ENCODE results near the gene CHST13. TPM values are rescaled to one million over a fixed set of nuclear protein-coding genes. Genes with fewer than 3 reads are reported as not detected.

CHST13 gene
- total RNA-seq, 2 donors from 2014 or later, result 0.22 to 1.6 TPM

- H3K27ac ChIP-seq, result no peak overlapping the region
- H3K36me3 ChIP-seq, result no peaks in the 10 kb centered on the region
- no peak for TF ChIP-seq CTCF (IDR thresholded peaks at IDR 0.05)
- peak; percentile 14 for DNase-seq
- intact Hi-C loops (cut with DNase I), result no loop called here
- H3K9me3 ChIP-seq, result no peaks in the 10 kb centered on the region
- H3K4me3 ChIP-seq, result no peak overlapping the region
- no peaks in the 10 kb centered on the region for H3K4me1 ChIP-seq
- no peak overlapping the region for H3K9ac ChIP-seq (ENCODE audit: low read depth in 2 of 2, low read length in 2 of 2)
- no peaks in the 10 kb centered on the region for H3K27me3 ChIP-seq
These were observed 28.1 kb downstream of the CHST13 start for GRCh38 chr3:126551839-126552687.

- Histone ChIP-seq H3K36me3 (no peaks in the 10 kb centered on the region), H3K27me3 (no peaks in the 10 kb centered on the region), H3K27ac (no peak overlapping the region), H3K4me3 (no peak overlapping the region), H3K4me1 (no peaks in the 10 kb centered on the region), H3K9me3 (no peaks in the 10 kb centered on the region), H3K9ac (ENCODE audit: low read depth in 2 of 2, low read length in 2 of 2) (no peak overlapping the region)
- intact Hi-C loops (cut with DNase I), result no loop called here
- no peak for TF ChIP-seq CTCF (IDR thresholded peaks at IDR 0.05)
- DNase-seq, result no peak
These were observed 28.8 kb downstream of the CHST13 start for GRCh38 chr3:126552688-126553283.

- H3K9ac ChIP-seq (ENCODE audit: low read depth in 2 of 2, low read length in 2 of 2), result no peak overlapping the region
- peak; percentile 12 for DNase-seq
- no peak for TF ChIP-seq CTCF (IDR thresholded peaks at IDR 0.05)
These were observed 29.5 kb downstream of the CHST13 start for GRCh38 chr3:126553284-126554084.

GRCh38 chr3:126554560-126555525 is 30.9 kb downstream of the CHST13 start:
- H3K9ac ChIP-seq (ENCODE audit: low read depth in 2 of 2, low read length in 2 of 2), result no peak overlapping the region
- H3K27me3 ChIP-seq, result no peaks in the 10 kb centered on the region
- peak; percentile 13 for DNase-seq
- H3K36me3 ChIP-seq, result no peaks in the 10 kb centered on the region
- H3K4me3 ChIP-seq, result no peak overlapping the region
- intact Hi-C loops (cut with DNase I), result no loop called here
- H3K27ac ChIP-seq, result no peak overlapping the region
- no peaks in the 10 kb centered on the region for H3K9me3 ChIP-seq
- TF ChIP-seq CTCF (IDR thresholded peaks at IDR 0.05), result no peak
- no peaks in the 10 kb centered on the region for H3K4me1 ChIP-seq

More at GRCh38 chr3:126553284-126554084, 29.5 kb downstream of the CHST13 start:
- no peaks in the 10 kb centered on the region for H3K9me3 ChIP-seq
- no peak overlapping the region for H3K4me3 ChIP-seq
- H3K27ac ChIP-seq, result no peak overlapping the region
- no peaks in the 10 kb centered on the region for H3K27me3 ChIP-seq
- intact Hi-C loops (cut with DNase I), result no loop called here
- H3K36me3 ChIP-seq, result no peaks in the 10 kb centered on the region
- no peaks in the 10 kb centered on the region for H3K4me1 ChIP-seq

Measured in colonic mucosa (tissue), 4 donors.